GM21515 (cell line): ENCODE data around the gene SLC12A8.

ENCODE experiments used
- ATAC-seq: cut with Tn5 transposase; IDR thresholded peaks from one replicate; pipeline ENCODE4 v1.9.1; 2021; ENCODE audit not compliant: unreplicated experiment

The SLC12A8 gene

DNA sequence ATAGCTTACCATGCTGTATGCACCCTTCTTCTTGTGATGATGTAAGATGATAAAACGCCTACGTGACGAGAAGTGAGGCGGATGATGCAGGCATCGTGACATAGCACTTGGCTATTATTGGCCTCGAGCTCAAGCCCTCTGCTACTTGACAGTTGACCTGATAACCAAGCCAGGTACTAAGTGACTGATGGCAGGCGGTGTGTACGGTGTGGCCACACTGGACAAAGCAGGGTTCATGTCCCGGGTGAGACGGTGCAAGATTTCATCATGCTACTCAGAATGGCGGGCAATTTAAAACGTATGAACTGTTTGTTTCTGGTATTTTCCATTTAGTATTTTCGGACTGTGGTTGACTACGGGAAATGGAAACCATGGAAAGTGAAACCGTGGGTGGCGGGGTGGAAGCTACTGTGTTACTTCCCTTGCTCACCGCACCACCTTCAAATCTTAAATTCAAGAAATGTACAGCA is 57.7 kb downstream of the SLC12A8 start:
- no peak for ATAC-seq

DNA sequence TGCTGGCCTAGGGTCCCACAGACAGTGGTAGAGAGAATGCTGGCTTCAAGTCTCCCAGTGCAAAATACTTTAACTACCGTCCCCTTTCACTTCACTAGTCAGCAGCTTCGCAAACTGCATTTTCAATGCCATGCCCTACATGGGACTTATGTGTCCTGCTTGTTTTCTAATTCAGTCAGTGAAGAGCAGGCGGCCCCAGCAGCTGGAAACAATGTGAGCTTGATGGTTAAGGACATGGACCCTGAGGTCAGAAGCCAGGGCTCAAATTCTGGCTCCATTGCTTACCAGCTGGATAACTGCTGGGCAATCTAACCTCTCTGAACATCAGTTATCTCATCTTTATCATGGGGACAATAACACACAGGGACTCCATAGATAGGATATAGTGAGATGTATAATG is 58.4 kb downstream of the SLC12A8 start:
- ATAC-seq: no peak

DNA sequence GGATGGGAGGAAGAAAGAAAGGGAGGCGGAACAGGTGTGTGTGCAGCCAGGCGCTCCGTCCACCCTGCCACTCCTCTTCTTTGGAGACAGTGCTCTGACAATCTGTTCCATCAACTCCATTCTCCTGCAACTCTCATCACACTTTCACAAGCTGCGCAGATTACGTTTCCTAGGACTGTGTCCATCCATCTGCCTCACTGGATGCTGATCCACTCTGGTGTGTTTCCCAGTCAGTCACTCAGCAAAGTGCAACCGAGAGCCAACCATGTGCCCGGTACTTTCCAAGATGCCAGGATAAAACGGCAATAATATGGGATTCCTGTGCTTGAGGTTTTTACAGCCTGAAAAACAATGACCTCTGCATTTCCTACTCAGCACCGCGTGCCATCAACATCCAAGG is 59.6 kb downstream of the SLC12A8 start:
- no peak for ATAC-seq

DNA sequence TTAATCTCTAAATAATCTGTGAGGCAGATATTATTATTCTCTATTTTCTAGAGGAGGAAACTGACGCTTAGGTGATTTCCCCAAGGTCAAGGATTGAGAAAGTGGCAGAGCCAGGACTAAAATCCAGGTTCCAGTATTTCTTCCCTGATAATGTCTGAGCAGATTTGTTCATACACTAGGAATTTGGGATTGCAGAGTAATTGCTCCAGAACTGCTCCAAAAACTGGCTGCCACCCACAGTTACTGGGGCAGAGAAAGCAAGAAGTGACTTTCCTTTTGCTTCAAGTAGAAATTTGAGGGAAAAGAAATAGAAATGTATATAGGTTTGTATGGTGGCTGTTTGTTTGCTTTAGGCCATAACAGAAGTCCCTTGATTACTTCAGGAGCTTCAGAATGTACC is 60.6 kb downstream of the SLC12A8 start:
- no peak for ATAC-seq

DNA sequence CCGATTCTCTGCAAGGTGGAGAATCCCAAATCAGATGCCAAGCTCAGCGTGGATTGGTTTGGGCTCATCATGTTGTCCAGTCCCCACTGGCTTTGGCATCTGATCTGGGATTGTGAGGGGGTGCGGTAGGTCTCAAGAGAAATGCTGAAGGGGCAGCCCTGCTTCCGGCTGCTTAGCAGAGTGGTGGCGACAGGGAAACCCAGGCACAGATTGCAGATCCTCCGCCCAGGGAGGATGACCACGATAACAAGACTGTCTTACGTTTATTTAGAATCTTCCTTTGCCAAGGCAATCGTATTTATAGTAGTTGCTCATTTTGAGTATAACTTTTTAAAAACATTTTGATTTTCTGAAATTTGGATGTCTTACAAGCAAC is 61.1 kb downstream of the SLC12A8 start:
- no peak for ATAC-seq

DNA sequence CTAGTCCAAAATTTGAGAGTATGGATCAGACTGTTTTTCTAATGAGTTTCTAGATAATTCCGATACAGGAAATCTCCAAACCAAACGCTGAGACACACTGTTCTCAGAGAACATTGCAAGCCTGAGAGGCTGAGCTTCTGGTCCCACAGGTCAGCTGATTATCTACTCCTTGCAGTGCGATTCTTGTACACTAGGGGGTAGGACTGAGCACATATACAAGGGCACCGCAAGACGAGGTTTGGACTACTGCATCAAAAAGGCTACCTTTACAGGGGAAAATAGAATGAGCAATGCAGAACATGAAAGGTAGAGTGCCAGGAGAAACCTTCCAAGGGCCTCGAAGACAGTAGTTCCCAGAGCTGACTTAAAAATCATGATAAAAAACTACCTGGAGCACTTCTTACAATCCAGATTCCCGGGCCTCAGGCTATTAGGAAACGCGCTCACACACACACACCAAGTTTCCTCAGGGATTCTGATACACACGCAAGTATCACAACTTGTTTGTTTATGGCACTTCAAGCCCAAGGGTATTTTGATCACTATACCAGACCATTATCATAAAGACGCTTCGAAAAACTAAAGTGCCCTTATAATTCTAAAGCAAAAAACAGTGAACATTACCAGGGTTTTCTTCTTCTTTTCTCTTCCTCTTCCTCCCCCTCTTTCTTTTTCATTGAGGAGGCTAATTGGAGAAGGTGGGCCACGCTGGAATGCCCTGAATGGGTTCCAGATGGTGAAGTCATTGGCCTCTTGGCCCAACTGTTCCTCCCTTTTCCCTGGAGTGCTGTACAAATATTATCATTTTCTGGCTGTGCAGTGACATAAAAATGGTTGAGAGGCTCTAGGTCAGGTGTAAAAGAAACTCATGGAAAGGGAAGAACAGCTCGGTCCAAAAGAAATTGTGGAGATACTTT is 61.8 kb downstream of the SLC12A8 start:
- no peak for ATAC-seq

DNA sequence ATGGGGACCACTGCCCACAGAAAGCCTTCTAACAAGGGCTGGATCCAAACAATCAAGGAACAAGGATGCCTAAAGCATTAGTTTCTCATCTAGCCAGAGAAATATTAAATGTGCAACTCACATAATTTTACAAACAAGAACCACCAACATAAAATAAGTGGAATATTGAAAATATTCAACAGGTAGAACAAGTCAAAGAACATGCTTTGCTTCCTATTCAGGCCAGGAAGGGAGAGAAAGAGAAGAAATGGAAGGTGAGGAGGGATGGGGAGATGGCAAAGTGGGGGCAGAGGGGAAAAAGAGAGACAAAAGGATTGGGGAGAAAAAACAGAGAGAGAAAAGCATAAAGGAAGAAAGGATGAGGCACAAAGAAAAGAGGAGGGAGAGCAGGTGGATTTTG is 63.1 kb downstream of the SLC12A8 start:
- no peak for ATAC-seq

DNA sequence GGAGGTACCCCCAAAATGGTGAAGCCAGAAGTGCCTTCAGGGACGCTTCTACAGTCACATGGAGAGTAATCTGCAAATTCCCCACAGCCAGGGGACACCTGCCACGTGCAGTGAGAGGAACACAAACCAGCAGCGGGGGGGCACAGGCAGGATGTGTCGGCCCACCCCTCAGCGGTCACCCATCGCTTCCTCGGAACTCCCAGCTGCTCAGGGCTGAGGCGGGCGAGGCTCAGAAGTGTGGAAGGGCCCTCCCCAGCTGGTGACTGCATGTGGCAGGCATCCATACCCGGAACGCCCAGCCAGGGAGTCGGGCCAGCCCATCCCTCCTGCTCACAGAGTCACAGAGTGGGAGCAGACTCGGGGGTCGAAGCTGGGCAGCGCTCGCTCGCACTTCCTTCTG is 63.7 kb downstream of the SLC12A8 start:
- no peak for ATAC-seq

DNA sequence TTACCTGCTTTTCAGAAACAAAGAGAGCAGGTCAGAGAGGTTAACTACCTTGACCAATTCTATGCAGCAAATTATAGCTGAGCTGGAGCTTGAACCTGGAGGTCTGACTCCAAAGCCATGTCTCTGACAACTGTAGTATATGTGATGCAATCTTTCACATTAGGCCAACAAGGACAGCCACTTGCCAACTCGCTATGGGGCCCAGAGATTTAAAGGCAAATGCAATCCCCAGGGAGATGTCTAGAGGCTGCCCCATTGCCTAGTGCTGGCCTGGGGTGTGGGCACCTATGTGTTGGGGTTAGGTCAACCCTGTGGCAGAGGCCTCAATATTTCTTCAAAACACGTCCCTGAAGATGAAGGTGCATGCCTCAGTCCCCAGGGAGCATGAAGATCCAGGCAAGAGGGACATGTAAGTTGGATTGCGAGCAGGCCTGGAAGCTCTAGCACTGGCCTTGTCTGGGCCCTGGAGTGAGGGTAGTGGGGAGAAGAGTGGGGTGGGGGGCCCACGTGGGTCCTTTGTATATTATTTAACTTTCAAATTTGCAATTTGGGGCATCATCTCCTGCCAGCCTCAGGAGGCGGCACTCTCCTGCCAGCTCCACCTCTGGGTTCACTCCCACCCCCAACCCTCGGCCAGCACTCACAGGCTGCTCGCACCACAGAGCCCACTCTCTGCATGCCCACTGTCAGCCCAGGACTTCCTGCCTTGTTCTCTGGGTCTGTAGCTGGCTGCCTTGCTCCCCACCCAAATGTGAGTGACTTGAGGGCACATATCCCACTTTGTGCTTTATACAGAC is 64.3 kb downstream of the SLC12A8 start:
- ATAC-seq: no peak

DNA sequence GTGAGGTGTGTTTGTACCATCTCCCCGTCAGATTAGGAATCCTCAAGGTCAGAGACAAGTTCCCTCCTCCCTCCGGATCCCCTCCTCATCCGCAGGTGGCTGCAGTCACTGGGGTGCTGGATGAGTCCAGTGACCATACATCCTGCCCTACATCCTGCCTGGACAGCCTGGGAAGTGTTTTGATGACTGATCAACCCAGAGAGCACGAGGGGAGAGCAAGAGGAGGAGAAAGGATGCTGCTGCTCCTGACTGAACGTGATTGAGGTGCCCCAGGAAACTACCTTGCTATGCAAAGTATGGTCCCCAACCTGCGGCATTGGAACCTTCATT is 65.1 kb downstream of the SLC12A8 start:
- ATAC-seq: no peak

DNA sequence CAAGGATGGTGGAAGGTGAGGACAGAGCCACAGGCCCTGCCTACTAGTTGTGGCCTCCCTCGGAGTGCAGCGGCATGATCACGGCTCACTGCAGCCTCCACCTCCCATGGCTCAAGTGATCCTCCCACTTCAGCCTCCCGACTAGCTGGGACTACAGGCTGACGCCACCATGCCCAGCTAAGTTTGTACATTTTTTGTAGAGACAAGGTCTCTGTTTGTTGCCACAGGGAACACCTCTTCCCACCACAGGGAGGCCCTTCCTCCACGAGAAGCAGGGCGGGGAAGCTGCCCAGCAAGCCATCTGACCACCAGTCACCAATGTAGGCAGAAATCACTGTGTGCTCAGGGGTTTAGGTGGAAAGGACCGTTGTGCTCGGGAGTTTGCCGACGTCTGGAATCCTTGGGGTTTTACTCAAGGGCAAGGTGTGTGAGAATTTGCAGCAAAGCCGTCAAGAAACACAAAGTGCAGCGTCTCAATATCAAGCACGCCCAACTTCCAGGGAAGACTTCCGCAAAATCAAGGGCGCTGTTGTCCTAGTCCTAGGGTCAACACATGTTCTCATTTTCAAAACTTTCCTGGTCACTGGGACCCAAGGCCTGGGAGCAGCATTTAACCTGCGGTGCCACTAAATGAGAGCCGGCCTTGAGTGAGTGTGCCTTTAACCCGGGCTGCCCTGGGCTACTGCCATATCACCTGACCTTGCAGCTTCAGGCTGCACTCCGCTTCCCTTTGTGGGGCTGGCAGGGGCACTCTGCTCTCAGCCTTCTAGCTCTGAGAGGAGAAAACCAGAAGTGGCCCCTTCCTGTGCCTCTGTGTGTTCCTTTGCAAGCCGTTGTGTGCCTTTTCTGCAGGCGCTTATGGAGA is 65.7 kb downstream of the SLC12A8 start:
- ATAC-seq: no peak

DNA sequence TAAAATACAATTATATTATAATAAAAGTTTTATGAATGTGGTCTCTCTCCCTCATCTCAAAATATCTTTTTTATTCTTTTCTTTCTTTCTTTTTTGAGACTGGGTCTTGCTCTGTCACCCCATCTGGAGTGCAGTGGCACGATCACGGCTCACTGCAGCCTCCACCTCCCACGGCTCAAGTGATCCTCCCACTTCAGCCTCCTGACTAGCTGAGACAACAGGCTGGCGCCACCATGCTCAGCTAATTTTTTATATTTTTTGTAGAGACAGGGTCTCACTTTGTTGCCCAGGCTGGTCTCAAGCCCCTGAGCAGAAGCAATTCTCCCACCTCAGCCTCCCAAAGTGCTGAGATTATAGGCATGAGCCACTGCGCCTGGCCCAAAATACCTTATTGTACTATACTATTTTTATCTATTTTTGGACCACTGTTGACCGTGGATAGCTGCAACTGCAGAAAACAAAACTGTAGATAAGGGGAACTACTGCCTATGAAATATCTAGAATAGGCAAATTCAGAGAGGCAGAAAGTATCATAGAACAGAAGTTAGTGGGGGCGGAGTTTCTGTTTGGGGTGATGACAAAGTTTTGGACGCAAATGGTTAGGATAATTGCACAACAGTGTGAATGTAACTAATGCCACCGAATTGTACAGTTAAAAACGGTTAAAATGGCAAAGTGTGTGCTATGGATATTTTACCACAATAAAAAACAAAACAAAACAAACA is 66.6 kb downstream of the SLC12A8 start:
- no peak for ATAC-seq

DNA sequence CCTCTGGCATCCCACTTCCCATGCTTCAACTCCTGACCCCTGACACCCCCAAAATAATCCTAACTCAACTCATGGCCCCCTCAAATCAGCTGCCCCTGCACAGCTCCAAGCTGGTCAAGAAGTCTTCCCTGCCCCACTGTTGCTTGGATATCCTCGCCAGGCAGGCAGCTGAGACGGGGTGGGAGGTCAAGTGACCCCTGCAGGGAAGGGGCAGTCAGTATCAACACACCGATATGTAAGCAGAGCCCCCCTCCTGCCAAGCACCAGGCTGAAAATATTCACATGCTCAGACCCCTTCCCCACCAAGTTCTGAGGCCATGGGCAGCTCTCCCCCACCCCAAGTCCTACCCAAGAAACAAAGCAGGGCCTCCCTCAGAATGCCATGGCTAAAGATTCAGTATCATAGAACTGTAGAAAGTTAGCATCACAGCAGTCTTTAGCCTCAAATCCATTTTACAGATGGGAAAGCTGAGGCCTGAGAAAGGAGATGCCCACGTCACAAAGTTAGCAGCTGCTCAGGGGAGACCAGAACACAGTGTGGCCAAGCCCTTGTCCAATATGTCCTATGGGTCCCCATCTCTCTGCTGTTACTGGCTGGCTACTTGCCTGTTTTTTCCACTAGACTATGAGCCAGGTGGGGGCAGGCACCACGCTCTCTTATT is 67.8 kb downstream of the SLC12A8 start:
- ATAC-seq: no peak

DNA sequence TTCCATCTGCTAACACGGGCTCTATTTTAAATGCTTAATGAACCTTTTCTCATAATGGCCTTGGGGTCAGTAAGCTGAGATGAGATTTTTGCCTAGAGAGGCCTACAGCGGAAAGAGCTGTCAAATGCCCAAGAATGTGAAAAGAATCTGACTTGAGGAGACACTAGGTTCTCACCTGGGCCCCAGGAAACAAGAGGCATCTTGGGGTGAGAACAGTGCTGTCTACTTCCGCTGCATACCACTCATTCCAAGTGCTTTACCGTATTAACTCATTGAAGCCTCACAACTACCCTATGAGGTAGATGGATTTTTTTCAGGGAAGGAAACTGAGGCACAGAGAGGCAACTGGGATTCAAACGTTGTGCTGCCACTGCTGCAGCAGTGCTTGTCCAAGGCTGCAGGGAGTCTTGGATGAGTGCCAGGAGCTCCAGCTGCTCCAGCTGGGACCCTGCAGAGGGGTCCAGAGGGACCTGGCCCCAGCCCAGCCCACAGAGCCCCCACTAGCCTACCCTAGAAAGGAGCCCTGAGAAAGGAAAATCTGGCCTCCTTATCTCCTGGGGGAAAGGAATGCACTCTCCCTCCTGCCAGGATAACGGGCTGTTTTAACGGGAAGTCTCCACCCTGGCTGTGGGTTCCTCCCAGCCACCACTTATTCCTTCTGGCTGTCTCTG is 68.4 kb downstream of the SLC12A8 start:
- no peak for ATAC-seq

DNA sequence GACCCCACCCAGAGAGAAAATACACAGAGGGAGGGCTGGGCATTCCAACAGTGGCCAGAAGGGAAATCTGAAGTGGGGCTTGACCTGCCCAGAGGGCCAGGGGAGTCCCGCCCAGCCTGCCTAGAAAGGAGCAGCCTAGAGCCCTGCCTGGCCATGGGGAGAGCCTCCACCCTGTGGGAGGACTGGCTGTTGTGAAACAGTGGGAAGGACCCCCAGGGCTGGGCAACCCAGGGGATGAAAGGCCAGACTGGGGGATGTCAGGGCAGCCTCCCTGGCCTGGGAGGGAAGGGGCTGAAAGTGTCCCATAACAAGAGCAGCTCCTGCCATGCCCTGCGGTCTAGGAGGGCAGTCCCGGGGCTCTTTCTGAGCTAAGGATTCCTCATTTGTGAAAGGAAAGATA is 69.0 kb downstream of the SLC12A8 start:
- no peak for ATAC-seq

DNA sequence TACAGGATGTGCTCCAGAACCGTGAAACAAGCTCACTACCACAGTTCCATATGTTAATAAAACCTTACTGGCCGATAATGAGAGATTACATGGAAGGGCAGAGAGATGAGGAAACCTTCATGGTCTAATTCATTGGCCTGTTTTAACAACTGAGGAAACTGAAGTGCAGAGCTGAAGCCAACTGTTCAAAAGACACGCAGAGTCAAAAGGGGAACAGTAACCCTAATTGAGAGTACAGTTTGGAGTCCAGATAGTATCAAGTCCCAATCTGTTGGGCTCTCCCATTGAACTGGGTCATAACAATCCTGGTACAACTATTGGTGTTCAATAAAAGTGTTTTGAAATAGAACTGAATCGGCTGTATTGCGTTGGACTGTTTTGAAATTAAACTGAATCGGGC is 69.6 kb downstream of the SLC12A8 start:
- no peak for ATAC-seq

DNA sequence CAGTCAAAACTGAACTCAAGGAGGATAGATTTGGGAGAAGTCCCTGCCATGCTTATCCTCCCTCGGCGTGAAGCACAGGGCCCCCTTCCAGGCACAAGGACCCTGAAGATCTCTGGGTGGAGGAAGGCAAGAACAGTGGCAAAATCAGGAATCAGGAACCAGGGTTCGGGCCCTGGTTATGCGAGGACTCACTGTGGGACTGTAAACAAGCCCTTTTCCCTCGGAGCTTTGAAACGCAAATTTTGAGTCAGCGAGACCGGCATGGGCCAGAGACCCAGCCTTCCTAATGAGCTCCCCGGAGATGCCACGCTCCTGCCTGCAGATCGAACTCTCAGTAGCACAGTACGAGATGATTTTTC is 70.1 kb downstream of the SLC12A8 start:
- no peak for ATAC-seq

DNA sequence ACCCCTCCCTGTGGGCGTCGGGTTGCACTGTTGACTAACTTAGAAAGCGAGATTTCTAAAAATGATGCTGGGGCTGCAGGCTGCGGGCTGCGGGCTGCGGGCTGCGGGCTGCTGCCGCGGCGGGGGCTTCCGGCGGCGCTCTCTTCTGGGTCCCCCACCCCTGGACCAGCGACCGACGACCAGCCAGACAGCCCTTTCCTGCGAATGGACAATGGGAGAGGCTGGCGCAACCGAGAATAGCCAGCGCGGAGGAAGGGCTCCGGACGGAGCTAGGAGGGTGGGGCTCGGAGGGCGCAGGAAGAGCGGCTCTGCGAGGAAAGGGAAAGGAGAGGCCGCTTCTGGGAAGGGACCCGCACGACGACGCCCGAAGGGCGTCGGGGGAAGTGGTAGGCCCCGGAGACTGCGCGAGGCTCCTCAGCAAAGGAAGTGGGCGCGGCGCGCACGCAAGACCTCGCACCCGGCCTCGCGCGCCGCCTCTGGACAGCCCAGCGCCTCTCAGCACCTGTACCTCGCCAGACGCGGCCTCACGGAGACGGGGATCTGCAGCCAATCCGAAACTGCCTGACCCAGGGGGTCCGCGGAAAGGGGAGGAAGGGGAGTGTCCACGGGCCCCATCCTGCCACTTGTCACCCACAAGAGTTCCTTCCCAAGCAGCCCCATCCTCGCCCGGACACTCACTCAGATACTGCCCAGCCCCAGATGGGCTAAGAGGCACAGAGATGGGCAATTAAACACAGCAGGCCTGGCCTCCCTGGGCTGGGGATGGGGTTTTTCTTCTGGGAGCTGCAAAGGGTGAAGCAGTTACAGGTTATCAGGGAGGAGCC is 70.7 kb downstream of the SLC12A8 start:
- ATAC-seq: peak; percentile 53
